ENCODE measurements around the gene GYG2. TPM values are rescaled to one million over a fixed set of nuclear protein-coding genes. Genes with fewer than 3 reads are reported as not detected.
"Not testable (repeated sequence)": the region's sequence is repeated elsewhere in the genome, so short reads cannot be mapped to it uniquely, and the experiment has no call there.

Gene GYG2
- 44.4 and 65.6 TPM in 2 replicates for total RNA-seq (ENCODE audit: low replicate concordance)

- Mint-ChIP-seq H3K4me1 (peaks cover 11% of the 10 kb centered on the region), H3K4me3 (peak within 1 kb of the TSS; percentile 84), H3K36me3 (peaks cover 22% of the 10 kb centered on the region), H3K27me3 (ENCODE audit: insufficient read depth, low read depth) (peaks cover 2% of the 10 kb centered on the region), H3K9me3 (peaks cover 8% of the 10 kb centered on the region), H3K27ac (no peak within 1 kb of the TSS)
- Histone ChIP-seq H3K9ac (no peak within 1 kb of the TSS), H3K27ac (no peak within 1 kb of the TSS), H3K4me2 (peak within 1 kb of the TSS; percentile 98), H3F3A (ENCODE audit: low read depth) (peaks cover 27% of the 10 kb centered on the region), H2AFZ (replicated peaks) (peak within 1 kb of the TSS; percentile 17), H3K79me2 (ENCODE audit: low read depth) (peaks cover 39% of the 10 kb centered on the region), H3K27me3 (peaks cover 4% of the 10 kb centered on the region), H3K36me3 (no peaks in the 10 kb centered on the region), H3K4me3 (peak within 1 kb of the TSS; percentile 81), H3K4me1 (peaks cover 16% of the 10 kb centered on the region), H3K9me3 (ENCODE audit: low read depth) (no peaks in the 10 kb centered on the region), H4K20me1 (ENCODE audit: low read depth) (peaks cover 12% of the 10 kb centered on the region)
- TF ChIP-seq, protein P1, sequence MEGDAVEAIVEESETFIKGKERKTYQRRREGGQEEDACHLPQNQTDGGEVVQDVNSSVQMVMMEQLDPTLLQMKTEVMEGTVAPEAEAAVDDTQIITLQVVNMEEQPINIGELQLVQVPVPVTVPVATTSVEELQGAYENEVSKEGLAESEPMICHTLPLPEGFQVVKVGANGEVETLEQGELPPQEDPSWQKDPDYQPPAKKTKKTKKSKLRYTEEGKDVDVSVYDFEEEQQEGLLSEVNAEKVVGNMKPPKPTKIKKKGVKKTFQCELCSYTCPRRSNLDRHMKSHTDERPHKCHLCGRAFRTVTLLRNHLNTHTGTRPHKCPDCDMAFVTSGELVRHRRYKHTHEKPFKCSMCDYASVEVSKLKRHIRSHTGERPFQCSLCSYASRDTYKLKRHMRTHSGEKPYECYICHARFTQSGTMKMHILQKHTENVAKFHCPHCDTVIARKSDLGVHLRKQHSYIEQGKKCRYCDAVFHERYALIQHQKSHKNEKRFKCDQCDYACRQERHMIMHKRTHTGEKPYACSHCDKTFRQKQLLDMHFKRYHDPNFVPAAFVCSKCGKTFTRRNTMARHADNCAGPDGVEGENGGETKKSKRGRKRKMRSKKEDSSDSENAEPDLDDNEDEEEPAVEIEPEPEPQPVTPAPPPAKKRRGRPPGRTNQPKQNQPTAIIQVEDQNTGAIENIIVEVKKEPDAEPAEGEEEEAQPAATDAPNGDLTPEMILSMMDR (IDR thresholded peaks at IDR 0.05) = no peak
- no peak for TF ChIP-seq EZH2phosphoT487 (IDR thresholded peaks at IDR 0.05)
- TF ChIP-seq EZH2 (IDR thresholded peaks at IDR 0.05) = no peak
- peak; percentile 92 for DNase-seq (ENCODE audit: low spot score)
These were observed at the start of gene GYG2 for GRCh38 chrX:2828344-2828958. TSS of gene GYG2 (plus strand) at chrX:2828930. CDS start at chrX:2830189, 1,259 bp downstream.

- not testable (repeated sequence) for H3K9me3 Mint-ChIP-seq; H3K9me3 ChIP-seq (ENCODE audit: low read depth); H3K4me3 ChIP-seq; H3K27me3 Mint-ChIP-seq (ENCODE audit: insufficient read depth, low read depth); H3K27me3 ChIP-seq; H4K20me1 ChIP-seq (ENCODE audit: low read depth); DNase-seq (ENCODE audit: low spot score); H3K36me3 ChIP-seq; H3K9ac ChIP-seq; H3K79me2 ChIP-seq (ENCODE audit: low read depth); H3K36me3 Mint-ChIP-seq
- Mint-ChIP-seq H3K4me1 (peaks cover 30% of the 10 kb centered on the region), H3K27ac (peak overlapping the region; percentile 65), H3K4me3 (peak overlapping the region; percentile 43)
- peak overlapping the region; percentile 69 for H3K4me2 ChIP-seq
- peak overlapping the region; percentile 84 for H2AFZ ChIP-seq (replicated peaks)
- peaks cover 22% of the 10 kb centered on the region for H3F3A ChIP-seq (ENCODE audit: low read depth)
- peak overlapping the region; percentile 64 for H3K27ac ChIP-seq
- H3K4me1 ChIP-seq = peaks cover 26% of the 10 kb centered on the region
These were observed 48.1 kb upstream of the GYG2 start for GRCh38 chrX:2780472-2781225.

DNA sequence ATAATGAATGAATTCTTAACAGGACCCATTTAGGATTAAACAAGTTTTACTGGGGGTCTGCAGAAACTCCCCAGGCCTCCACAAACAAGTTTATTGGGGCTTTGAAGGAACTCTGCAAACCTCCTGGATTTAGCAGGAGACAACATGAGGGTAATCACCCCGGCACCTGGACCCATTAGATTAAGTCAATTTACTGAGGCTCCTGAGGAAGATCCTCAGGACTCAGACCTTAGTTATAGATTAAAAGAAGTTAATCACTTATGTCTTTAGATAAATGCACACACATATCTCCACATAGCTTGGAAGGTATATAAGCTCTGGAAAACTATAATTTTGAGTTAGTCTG is 47.5 kb upstream of the GYG2 start:
- DNase-seq (ENCODE audit: low spot score) = peak; percentile 19
- TF ChIP-seq, protein P1 (IDR thresholded peaks at IDR 0.05) = no peak
- TF ChIP-seq EZH2phosphoT487 (IDR thresholded peaks at IDR 0.05) (no peak), EZH2 (IDR thresholded peaks at IDR 0.05) (no peak)
- no peaks in the 10 kb centered on the region for H4K20me1 ChIP-seq (ENCODE audit: low read depth)
- H3K4me2 ChIP-seq = peak overlapping the region; percentile 69
- Mint-ChIP-seq H3K4me1 (peaks cover 30% of the 10 kb centered on the region), H3K4me3 (no peak overlapping the region), H3K9me3 (no peaks in the 10 kb centered on the region), H3K27ac (no peak overlapping the region), H3K36me3 (no peaks in the 10 kb centered on the region), H3K27me3 (ENCODE audit: insufficient read depth, low read depth) (peaks cover 10% of the 10 kb centered on the region)
- no peak overlapping the region for H3K4me3 ChIP-seq
- H3K36me3 ChIP-seq = no peaks in the 10 kb centered on the region
- peak overlapping the region; percentile 64 for H3K27ac ChIP-seq
- H3K9me3 ChIP-seq (ENCODE audit: low read depth) = no peaks in the 10 kb centered on the region
- H3K27me3 ChIP-seq = no peaks in the 10 kb centered on the region
- H2AFZ ChIP-seq (replicated peaks) = peak overlapping the region; percentile 84
- no peak overlapping the region for H3K9ac ChIP-seq
- no peaks in the 10 kb centered on the region for H3K79me2 ChIP-seq (ENCODE audit: low read depth)
- H3F3A ChIP-seq (ENCODE audit: low read depth) = peaks cover 22% of the 10 kb centered on the region
- H3K4me1 ChIP-seq = peaks cover 26% of the 10 kb centered on the region

- no peak overlapping the region for H3K27ac ChIP-seq
- H3K36me3 ChIP-seq = no peaks in the 10 kb centered on the region
- H3F3A ChIP-seq (ENCODE audit: low read depth) = peaks cover 22% of the 10 kb centered on the region
- H4K20me1 ChIP-seq (ENCODE audit: low read depth) = no peaks in the 10 kb centered on the region
- no peak for DNase-seq (ENCODE audit: low spot score)
- peaks cover 26% of the 10 kb centered on the region for H3K4me1 ChIP-seq
- Mint-ChIP-seq H3K36me3 (no peaks in the 10 kb centered on the region), H3K4me1 (peaks cover 30% of the 10 kb centered on the region), H3K9me3 (no peaks in the 10 kb centered on the region), H3K27me3 (ENCODE audit: insufficient read depth, low read depth) (peaks cover 10% of the 10 kb centered on the region), H3K27ac (no peak overlapping the region), H3K4me3 (no peak overlapping the region)
- TF ChIP-seq EZH2phosphoT487 (IDR thresholded peaks at IDR 0.05) (no peak), EZH2 (IDR thresholded peaks at IDR 0.05) (no peak)
- TF ChIP-seq, protein P1 (IDR thresholded peaks at IDR 0.05) = no peak
- H3K4me3 ChIP-seq = no peak overlapping the region
- H2AFZ ChIP-seq (replicated peaks) = peak overlapping the region; percentile 77
- no peaks in the 10 kb centered on the region for H3K27me3 ChIP-seq
- H3K4me2 ChIP-seq = no peak overlapping the region
- no peaks in the 10 kb centered on the region for H3K79me2 ChIP-seq (ENCODE audit: low read depth)
- H3K9ac ChIP-seq = no peak overlapping the region
- H3K9me3 ChIP-seq (ENCODE audit: low read depth) = no peaks in the 10 kb centered on the region
These were observed 47.0 kb upstream of the GYG2 start for GRCh38 chrX:2781698-2782097.

Measured in neural progenitor cell (in vitro differentiated cells).